GM19324 (cell line): Measurements from ENCODE around the gene ENC1.

Experiments
- ATAC-seq: cut with Tn5 transposase; IDR thresholded peaks from one replicate; pipeline ENCODE4 v1.9.1; 2021; ENCODE audit warnings: mild to moderate bottlenecking, moderate library complexity; ENCODE audit not compliant: unreplicated experiment, low FRiP score

ENC1 gene

GRCh38 chr5:74613283-74613682, 27.2 kb downstream of the ENC1 start:
- ATAC-seq: no peak

GRCh38 chr5:74612045-74612444, 28.5 kb downstream of the ENC1 start:
- no peak for ATAC-seq

GRCh38 chr5:74608736-74609601, 31.6 kb downstream of the ENC1 start:
- ATAC-seq: no peak

- ATAC-seq: no peak
Observed at GRCh38 chr5:74605759-74606158, 34.8 kb downstream of the ENC1 start.

- no peak for ATAC-seq
Observed at GRCh38 chr5:74603376-74603775, 37.2 kb downstream of the ENC1 start.

GRCh38 chr5:74599148-74599547, 41.4 kb downstream of the ENC1 start:
- ATAC-seq: no peak

- no peak for ATAC-seq
Observed at GRCh38 chr5:74598731-74599130, 41.8 kb downstream of the ENC1 start.

GRCh38 chr5:74596927-74597326, 43.6 kb downstream of the ENC1 start:
- no peak for ATAC-seq

GRCh38 chr5:74595143-74595925, 45.2 kb downstream of the ENC1 start:
- ATAC-seq: no peak

- ATAC-seq: no peak
Observed at GRCh38 chr5:74594137-74595040, 46.1 kb downstream of the ENC1 start.

GRCh38 chr5:74589204-74590056, 51.1 kb downstream of the ENC1 start:
- ATAC-seq: no peak

- no peak for ATAC-seq
Observed at GRCh38 chr5:74588415-74588814, 52.1 kb downstream of the ENC1 start.

- no peak for ATAC-seq
Observed at GRCh38 chr5:74587890-74588289, 52.6 kb downstream of the ENC1 start.

GRCh38 chr5:74587300-74587699, 53.2 kb downstream of the ENC1 start:
- ATAC-seq: no peak

GRCh38 chr5:74586856-74587255, 53.7 kb downstream of the ENC1 start:
- no peak for ATAC-seq

GRCh38 chr5:74582853-74583252, 57.7 kb downstream of the ENC1 start:
- ATAC-seq: no peak

GRCh38 chr5:74581988-74582365, 58.6 kb downstream of the ENC1 start:
- ATAC-seq: no peak

GRCh38 chr5:74580729-74581109, 59.8 kb downstream of the ENC1 start:
- ATAC-seq: no peak

- ATAC-seq: no peak
Observed at GRCh38 chr5:74579215-74579614, 61.3 kb downstream of the ENC1 start.
